IMR-90 (cell line): ENCODE results near the gene UBE2G1. TPM values are rescaled to one million over a fixed set of nuclear protein-coding genes. Genes with fewer than 3 reads are reported as not detected.

Source experiments
- ATAC-seq: fragments of 200-7000 bp; cut with Tn5 transposase; 2 replicates; pipeline ENCODE4 v1.9.1; 2020; ENCODE audit warnings: low read depth, mild to moderate bottlenecking, moderate library complexity
- BruUV-seq: library from RNA; stranded (reverse); fragments of 400-500 nt; replicated peaks from 2 replicates; lab custom pipeline; 2021; lab: Mats Ljungman, UMichigan
- CTCF ChIA-PET: fragments of 300-600 bp; formaldehyde crosslinking; extraction: SDS; loops from one replicate; lab custom pipeline; 2021; ENCODE audit warnings: antibody characterized with exemption; lab: Yijun Ruan, JAX
- POLR2A ChIA-PET: fragments of 300-600 bp; sonication (Branson Sonifier 250); formaldehyde crosslinking; loops from one replicate; lab custom pipeline; 2022; ENCODE audit warnings: antibody characterized with exemption; ENCODE audit not compliant: unreplicated experiment; lab: Charles Lee
- DNase-seq: peaks from one replicate; pipeline ENCODE4 v3.0.0; 2013
- H2AFZ ChIP-seq: replicated peaks from 2 replicates; pipeline ENCODE3; 2013; ENCODE audit warnings: low read length, mild to moderate bottlenecking; ENCODE audit not compliant: poor library complexity
- H2AK5ac ChIP-seq: 2 replicates; pipeline ENCODE4 v1.6.1; 2013; ENCODE audit warnings: low read depth, low read length, inconsistent platforms
- H2AK9ac ChIP-seq: replicated peaks from 2 replicates; pipeline ENCODE3; 2013; ENCODE audit warnings: mild to moderate bottlenecking, low read depth, low read length, moderate library complexity; ENCODE audit not compliant: poor library complexity
- H2BK120ac ChIP-seq: 2 replicates; pipeline ENCODE4 v1.6.1; 2013; ENCODE audit warnings: low read depth, low read length, inconsistent platforms
- H2BK15ac ChIP-seq: 3 replicates; pipeline ENCODE4 v1.6.1; 2013; ENCODE audit warnings: low read depth, low read length, inconsistent platforms
- H2BK20ac ChIP-seq: 2 replicates; pipeline ENCODE4 v1.6.1; 2013; ENCODE audit warnings: low read depth, mild to moderate bottlenecking, inconsistent platforms, low read length, moderate library complexity
- H2BK5ac ChIP-seq: 2 replicates; pipeline ENCODE4 v1.6.1; 2013; ENCODE audit warnings: mild to moderate bottlenecking, low read depth, low read length, inconsistent platforms; ENCODE audit not compliant: poor library complexity, severe bottlenecking
- H3K14ac ChIP-seq: replicated peaks from 2 replicates; pipeline ENCODE4 v1.6.1; 2013; ENCODE audit warnings: low read depth, low read length, inconsistent platforms
- H3K18ac ChIP-seq: 2 replicates; pipeline ENCODE4 v1.6.1; 2013; ENCODE audit warnings: low read depth, low read length, control low read depth
- H3K23ac ChIP-seq: 2 replicates; pipeline ENCODE4 v1.6.1; 2013; ENCODE audit warnings: low read depth, low read length, inconsistent platforms
- H3K27ac ChIP-seq: 2 replicates; pipeline ENCODE4 v1.5.1; 2013; ENCODE audit warnings: mild to moderate bottlenecking, control low read depth, low read length; ENCODE audit not compliant: insufficient read depth
- H3K27me3 ChIP-seq: 2 replicates; pipeline ENCODE4 v1.6.1; 2013; ENCODE audit warnings: low read length; ENCODE audit not compliant: control insufficient read depth, insufficient read depth
- H3K36me3 ChIP-seq: 2 replicates; pipeline ENCODE4 v1.6.1; 2013; ENCODE audit warnings: low read length, mixed read lengths; ENCODE audit not compliant: control insufficient read depth, insufficient read depth
- H3K4ac ChIP-seq: 2 replicates; pipeline ENCODE4 v1.6.1; 2013; ENCODE audit warnings: low read depth, low read length, inconsistent platforms
- H3K4me1 ChIP-seq: 2 replicates; pipeline ENCODE4 v1.6.1; 2013; ENCODE audit warnings: low read length, mixed read lengths; ENCODE audit not compliant: control insufficient read depth, insufficient read depth
- H3K4me2 ChIP-seq: 2 replicates; pipeline ENCODE4 v1.6.1; 2013; ENCODE audit warnings: low read depth, mild to moderate bottlenecking, control low read depth, low read length, moderate library complexity
- H3K4me3 ChIP-seq: 2 replicates; pipeline ENCODE4 v1.5.1; 2013; ENCODE audit warnings: low read depth, mild to moderate bottlenecking, control low read depth, low read length, moderate library complexity; ENCODE audit not compliant: insufficient read depth
- H3K56ac ChIP-seq: 2 replicates; pipeline ENCODE4 v1.6.1; 2013; ENCODE audit warnings: low read length, inconsistent platforms; ENCODE audit not compliant: insufficient read depth; ENCODE audit errors: extremely low read depth
- H3K79me1 ChIP-seq, 2 experiments: 2 replicates each; pipeline ENCODE4 v1.6.1; 2013; ENCODE audit warnings: low read length in 2 of 2, inconsistent platforms in 1 of 2, low read depth in 1 of 2
- H3K9ac ChIP-seq: 2 replicates; pipeline ENCODE4 v1.6.1; 2013; ENCODE audit warnings: low read depth, low read length, control low read depth
- H3K9me1 ChIP-seq: 2 replicates; pipeline ENCODE4 v1.6.1; 2013; ENCODE audit warnings: low read length, inconsistent platforms; ENCODE audit not compliant: insufficient read depth
- H3K9me3 ChIP-seq: 2 replicates; pipeline ENCODE4 v1.6.1; 2013; ENCODE audit warnings: low read length; ENCODE audit not compliant: control insufficient read depth, insufficient read depth
- H4K20me1 ChIP-seq: 2 replicates; pipeline ENCODE4 v1.6.1; 2013; ENCODE audit warnings: low read length, inconsistent platforms; ENCODE audit not compliant: insufficient read depth
- H4K5ac ChIP-seq: 2 replicates; pipeline ENCODE4 v1.6.1; 2013; ENCODE audit warnings: mild to moderate bottlenecking, low read depth, low read length, control low read depth
- H4K8ac ChIP-seq, 2 experiments: 2 replicates each; pipeline ENCODE4 v1.6.1; 2013; ENCODE audit warnings: low read depth in 2 of 2, low read length in 2 of 2, control low read depth in 1 of 2, inconsistent platforms in 1 of 2
- H4K91ac ChIP-seq: 2 replicates; pipeline ENCODE4 v1.6.1; 2013; ENCODE audit warnings: low read depth, low read length, inconsistent platforms; ENCODE audit not compliant: insufficient read depth
- MAFK ChIP-seq: IDR thresholded peaks from 2 replicates; pipeline ENCODE4 v1.6.1; 2012; ENCODE audit warnings: low read depth, low read length, improper control_type of control experiment
- WGBS, 2 experiments: methylation state at CpG; one replicate each; pipeline versions ENCODE4 v1.1.5 to v1.1.7; 2013; ENCODE audit warnings: missing lambda C conversion rate in 2 of 2; ENCODE audit not compliant: insufficient read length in 1 of 2; ENCODE audit errors: extremely low coverage in 2 of 2; 5-methylcytosine and 5-hydroxymethylcytosine counted together
- dilution Hi-C: fragments of 300-500 bp; cut with HindIII; formaldehyde crosslinking; loops from one replicate; pipeline ENCODE4 v1.14.3; 2018; ENCODE audit warnings: low sequenced_read_pairs; ENCODE audit not compliant: unreplicated experiment
- in situ Hi-C: fragments of 300-500 bp; cut with MboI; formaldehyde crosslinking; loops from 3 replicates; pipeline ENCODE4 v1.14.3; 2019; ENCODE audit warnings: low sequenced_read_pairs, inconsistent platforms, mixed read lengths
- intact Hi-C: fragments of 100-400 bp; cut with micrococcal nuclease; formaldehyde crosslinking; loops from 2 replicates; pipeline ENCODE4 v1.10.0; 2022
- polyA plus RNA-seq, 3 experiments: library from polyadenylated mRNA; depleted of rRNA; stranded (reverse); fragments of >200 nt; gene quantifications; 2 replicates each; pipeline ENCODE4 v1.2.3, GENCODE V29; 2012; ENCODE audit warnings: low replicate concordance in 1 of 3
- total RNA-seq: library from RNA; depleted of rRNA; stranded (reverse); fragments of >200 nt; gene quantifications from 2 replicates; pipeline ENCODE4 v1.2.3, GENCODE V29; 2012

The UBE2G1 gene
- total and polyA plus RNA-seq, 2 of the 4 experiments (the other 2 are of a cell fraction) = 26.3 to 26.6 TPM

DNA sequence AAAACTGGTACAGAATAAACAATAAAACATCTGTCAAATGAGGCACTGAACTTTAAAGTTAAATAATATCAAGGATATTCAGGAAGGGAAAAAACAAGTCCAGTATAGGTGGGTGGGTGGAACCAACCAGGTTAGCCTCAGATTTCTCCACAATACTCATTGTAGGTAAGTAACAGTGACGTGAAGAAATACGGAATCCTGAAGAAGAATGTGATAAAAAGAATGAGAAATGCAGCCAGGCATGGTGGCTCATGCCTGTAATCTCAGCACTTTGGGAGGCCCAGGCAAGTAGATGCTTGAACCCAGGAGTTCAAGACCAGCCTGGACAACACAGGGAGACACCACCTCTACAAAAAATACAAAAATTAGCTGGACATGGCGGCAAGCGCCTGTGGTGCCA lies 47.3 kb downstream of the UBE2G1 start:
- BruUV-seq = no TSS peak
- no peak overlapping the region for H4K91ac ChIP-seq
- no peak overlapping the region for H3K4ac ChIP-seq
- H3K27me3 ChIP-seq = no peaks in the 10 kb centered on the region
- DNase-seq = no peak
- H3K56ac ChIP-seq = no peak overlapping the region
- no peak overlapping the region for H2AK5ac ChIP-seq
- peaks cover 12% of the 10 kb centered on the region; the same call in 1 of the 2 replicates for H3K9me1 ChIP-seq
- H3K18ac ChIP-seq = no peak overlapping the region
- H3K9me3 ChIP-seq = no peaks in the 10 kb centered on the region
- peaks cover 36 to 82% of the 10 kb centered on the region in 2 experiments for H3K79me1 ChIP-seq
- H3K4me2 ChIP-seq = no peak overlapping the region
- no peak overlapping the region for H3K9ac ChIP-seq
- no peak overlapping the region for H2BK20ac ChIP-seq
- intact Hi-C loops (loop anchor here (5.0 kb wide), 1 partner anchor 38 kb away; no protein-coding TSS in a partner anchor), dilution Hi-C loops (no loop called here), in situ Hi-C loops (no loop called here)
- H2BK120ac ChIP-seq = no peak overlapping the region
- ATAC-seq = no peak
- no peaks in the 10 kb centered on the region; the same call in 1 of the 2 replicates for H3K36me3 ChIP-seq
- H3K27ac ChIP-seq = no peak overlapping the region
- H2BK5ac ChIP-seq = no peak overlapping the region
- no peak overlapping the region for H3K14ac ChIP-seq
- H3K4me3 ChIP-seq = no peak overlapping the region
- H2AK9ac ChIP-seq = no peak overlapping the region
- no peak for TF ChIP-seq MAFK
- CTCF ChIA-PET = no interaction called here
- H2BK15ac ChIP-seq = no peak overlapping the region
- H4K8ac ChIP-seq = no peak overlapping the region
- peaks cover 83% of the 10 kb centered on the region for H4K20me1 ChIP-seq
- H4K5ac ChIP-seq = no peak overlapping the region
- WGBS, 2 experiments = no CpG with 5 or more reads among the region's 4 CpGs
- peaks cover 8% of the 10 kb centered on the region for H3K4me1 ChIP-seq
- no peak overlapping the region for H3K23ac ChIP-seq
- no peak overlapping the region for H2AFZ ChIP-seq
- POLR2A ChIA-PET = no interaction called here
